K562 (cell line): Measurements from ENCODE around the gene CPVL. TPM values are rescaled to one million over a fixed set of nuclear protein-coding genes. Genes with fewer than 3 reads are reported as not detected.

Source experiments
- CEBPZ ChIP-seq: fragments of 150-350 bp; IDR thresholded peaks from 2 replicates; pipeline ENCODE4 v1.6.1; 2014; ENCODE audit warnings: low read depth, mild to moderate bottlenecking, low read length, borderline replicate concordance
- KLF16 ChIP-seq: IDR thresholded peaks from 2 replicates; pipeline ENCODE4 v1.6.1; 2016; ENCODE audit warnings: antibody characterized with exemption
- NR2C2 ChIP-seq, 2 experiments: fragments of 200-800 bp in 1 of 2; sonication (Bioruptor generic) in 1 of 2; sonication (generic) in 1 of 2; formaldehyde crosslinking in 1 of 2; IDR thresholded peaks; 2 replicates each; pipeline versions ENCODE4 v1.6.1 to v1.8.0; 2016 to 2022; ENCODE audit warnings: mild to moderate bottlenecking in 1 of 2, missing compliant biosample characterization in 1 of 2, missing genetic modification characterization in 1 of 2, missing genetic modification reagents in 1 of 2
- RREB1 ChIP-seq: fragments of 250-450 bp; sonication (Bioruptor Pico); IDR thresholded peaks from 2 replicates; pipeline ENCODE4 v1.4.0; 2020
- TBP ChIP-seq: optimal IDR thresholded peaks from 2 replicates; pipeline ENCODE3; 2011; ENCODE audit warnings: low read depth, low read length, improper control_type of control experiment
- ZNF184 ChIP-seq: sonication (generic); formaldehyde crosslinking; IDR thresholded peaks from 2 replicates; pipeline ENCODE4 v1.5.0; 2020; ENCODE audit warnings: missing genetic modification reagents
- ZNF707 ChIP-seq: fragments of 250-450 bp; sonication (Bioruptor Pico); conservative IDR thresholded peaks from 2 replicates; pipeline ENCODE4 v1.8.0; 2022; ENCODE audit warnings: inconsistent platforms, mild to moderate bottlenecking, moderate library complexity
- polyA plus RNA-seq, 8 experiments: library from polyadenylated mRNA; depleted of rRNA in 4 of 8; stranded (reverse) in 5 of 8; unstranded in 3 of 8; fragments of >200 nt; fragmentation: Nextera tagmentation in 2 of 8; fragmentation: Illumina TruSeq in 1 of 8; extraction: Ambion mirVana in 2 of 8; extraction: Trizol in 1 of 8; gene quantifications; 2 replicates each; pipeline versions ENCODE4 v1.2.1 to v1.2.3, GENCODE V29; 2011 to 2014; ENCODE audit warnings: inconsistent platforms in 1 of 8, missing spikeins in 1 of 8
- total RNA-seq, 7 experiments: library from RNA; depleted of rRNA in 6 of 7; stranded (reverse); fragments of >200 nt in 6 of 7; fragmentation: Illumina TruSeq in 2 of 7; extraction: Trizol in 2 of 7; gene quantifications; 2 replicates each; pipeline versions ENCODE4 v1.2.1 to v1.2.3, GENCODE V29; 2011 to 2021; ENCODE audit warnings: low replicate concordance in 1 of 7
- TF ChIP-seq, protein P1 (sequence below): fragments of 450-650 bp; formaldehyde crosslinking; conservative IDR thresholded peaks from 2 replicates; pipeline ENCODE4 v1.4.0; 2022; ENCODE audit warnings: mild to moderate bottlenecking, missing genetic modification characterization

Gene CPVL
- total and polyA plus RNA-seq, 9 of the 15 experiments (the other 6 are each of a cell fraction or from before 2014, with no cell fraction given) = 0.89 to 2.4 (median 1.5) TPM

GRCh38 chr7:29033584-29033983 lies 112.8 kb downstream of the CPVL start (continued):
- no peak for TF ChIP-seq NR2C2 (CRISPR knock-in tag; IDR thresholded peaks at IDR 0.05)
- TF ChIP-seq NR2C2 (tag; IDR thresholded peaks at IDR 0.05) = no peak
- no peak for TF ChIP-seq RREB1
- no peak for TF ChIP-seq ZNF184 (CRISPR knock-in tag)
- no peak for TF ChIP-seq KLF16
- TF ChIP-seq TBP = no peak
- no peak for TF ChIP-seq ZNF707 (CRISPR knock-in tag)
- TF ChIP-seq CEBPZ = no peak
- TF ChIP-seq, protein P1, sequence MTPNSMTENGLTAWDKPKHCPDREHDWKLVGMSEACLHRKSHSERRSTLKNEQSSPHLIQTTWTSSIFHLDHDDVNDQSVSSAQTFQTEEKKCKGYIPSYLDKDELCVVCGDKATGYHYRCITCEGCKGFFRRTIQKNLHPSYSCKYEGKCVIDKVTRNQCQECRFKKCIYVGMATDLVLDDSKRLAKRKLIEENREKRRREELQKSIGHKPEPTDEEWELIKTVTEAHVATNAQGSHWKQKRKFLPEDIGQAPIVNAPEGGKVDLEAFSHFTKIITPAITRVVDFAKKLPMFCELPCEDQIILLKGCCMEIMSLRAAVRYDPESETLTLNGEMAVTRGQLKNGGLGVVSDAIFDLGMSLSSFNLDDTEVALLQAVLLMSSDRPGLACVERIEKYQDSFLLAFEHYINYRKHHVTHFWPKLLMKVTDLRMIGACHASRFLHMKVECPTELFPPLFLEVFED (CRISPR knock-in tag) = no peak
